IPS-20b (cell line): Measurements from ENCODE around the gene KLK11.

Source experiments
- H3K27ac ChIP-seq: one replicate; pipeline ENCODE4 v1.5.1; 2013; ENCODE audit warnings: low read length
- H3K27me3 ChIP-seq: 2 replicates; pipeline ENCODE4 v1.6.1; 2013; ENCODE audit warnings: mild to moderate bottlenecking, low read length, inconsistent platforms; ENCODE audit not compliant: insufficient read depth
- H3K36me3 ChIP-seq: 2 replicates; pipeline ENCODE4 v1.6.1; 2013; ENCODE audit warnings: low read depth, mild to moderate bottlenecking, inconsistent platforms, low read length, moderate library complexity; ENCODE audit not compliant: insufficient read depth
- H3K4me1 ChIP-seq: 2 replicates; pipeline ENCODE4 v1.6.1; 2013; ENCODE audit warnings: mild to moderate bottlenecking, control low read depth, inconsistent platforms, low read length, moderate library complexity; ENCODE audit not compliant: insufficient read depth
- H3K4me3 ChIP-seq: 2 replicates; pipeline ENCODE4 v1.5.1; 2013; ENCODE audit warnings: mild to moderate bottlenecking, low read length, inconsistent platforms
- H3K9ac ChIP-seq: 2 replicates; pipeline ENCODE4 v1.6.1; 2013; ENCODE audit warnings: low read depth, mild to moderate bottlenecking, inconsistent platforms, low read length, moderate library complexity
- H3K9me3 ChIP-seq: 2 replicates; pipeline ENCODE4 v1.6.1; 2013; ENCODE audit warnings: mild to moderate bottlenecking, low read depth, low read length, inconsistent platforms; ENCODE audit not compliant: insufficient read depth

KLK11 gene

DNA sequence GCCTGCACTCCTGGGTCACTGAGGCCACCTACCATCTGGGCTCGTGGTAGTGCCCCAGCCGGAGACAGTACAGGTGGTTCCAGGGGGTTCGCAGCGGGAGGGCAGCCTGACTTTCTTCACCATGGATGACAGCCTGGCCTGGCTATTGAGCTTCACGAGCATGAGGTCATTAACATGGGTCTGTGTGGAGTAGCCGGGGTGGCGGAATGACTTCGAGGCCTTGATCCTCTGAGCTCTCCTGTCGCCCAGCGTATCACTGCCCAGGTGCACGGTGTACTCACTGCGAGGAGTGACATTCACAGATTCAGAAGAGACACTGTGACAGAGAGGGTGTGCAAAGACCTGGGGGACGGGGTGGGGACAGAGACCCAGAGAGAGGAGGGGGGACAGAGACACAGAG, 46.2 kb downstream of the KLK11 start:
- peaks cover 7% of the 10 kb centered on the region; the same call in 1 of the 2 replicates for H3K27me3 ChIP-seq
- H3K4me3 ChIP-seq, result no peak overlapping the region
- H3K27ac ChIP-seq, result no peak overlapping the region
- H3K36me3 ChIP-seq, result no peaks in the 10 kb centered on the region
- H3K9ac ChIP-seq, result no peak overlapping the region
- no peaks in the 10 kb centered on the region for H3K4me1 ChIP-seq
- H3K9me3 ChIP-seq, result peaks cover 5% of the 10 kb centered on the region; the same call in 1 of the 2 replicates

DNA sequence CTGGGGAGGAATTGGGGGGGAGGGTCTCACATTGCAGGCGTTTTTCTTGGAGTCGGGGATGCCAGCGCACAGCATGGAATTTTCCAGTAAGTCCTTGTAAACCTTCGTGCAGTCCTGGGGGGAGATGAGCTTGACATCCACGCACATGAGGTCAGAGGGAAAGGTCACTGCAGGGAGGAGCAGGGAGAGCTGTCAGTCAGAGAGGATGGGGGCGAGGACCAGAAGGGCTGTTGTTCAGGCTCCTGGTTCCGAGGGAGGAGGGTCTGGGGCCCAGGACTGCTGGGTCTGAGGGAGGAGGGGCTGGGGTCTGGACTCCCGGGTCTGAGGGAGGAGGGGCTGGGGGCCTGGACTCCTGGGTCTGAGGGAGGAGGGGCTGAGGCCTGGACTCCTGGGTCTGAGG, 46.7 kb downstream of the KLK11 start:
- Histone ChIP-seq H3K36me3 (no peaks in the 10 kb centered on the region), H3K9me3 (peaks cover 5% of the 10 kb centered on the region; the same call in 1 of the 2 replicates), H3K27ac (no peak overlapping the region), H3K4me3 (no peak overlapping the region), H3K4me1 (no peaks in the 10 kb centered on the region), H3K9ac (no peak overlapping the region), H3K27me3 (peaks cover 7% of the 10 kb centered on the region; the same call in 1 of the 2 replicates)

DNA sequence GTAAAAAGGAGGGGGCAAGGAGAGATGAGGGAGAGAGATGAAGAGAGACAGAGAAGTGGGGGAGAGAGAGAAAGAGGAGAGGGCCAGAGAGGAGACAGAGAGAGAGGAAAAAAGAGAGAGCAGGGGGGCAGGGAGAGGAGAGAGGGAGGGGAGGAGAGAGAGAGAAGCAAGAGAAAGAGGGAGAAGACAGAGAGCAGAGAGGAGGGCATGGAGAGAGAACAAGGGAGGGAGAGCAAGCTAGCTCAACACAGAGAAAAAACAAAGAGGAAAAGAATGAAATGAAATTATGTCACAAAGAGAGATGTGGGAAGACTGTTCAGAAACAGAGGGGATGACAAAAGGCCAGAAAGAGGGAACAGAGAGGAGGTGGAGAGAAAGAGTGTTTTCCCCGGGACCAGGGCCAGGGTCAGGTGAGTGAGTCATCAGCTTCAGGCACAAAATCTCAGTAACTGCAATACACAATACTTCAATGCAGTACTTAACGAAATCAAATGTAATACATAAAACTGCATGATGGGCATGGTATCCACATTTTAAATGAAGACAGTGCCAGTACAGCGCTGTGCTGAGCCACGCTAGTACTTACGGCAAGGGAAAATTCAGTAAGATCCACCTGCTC, 47.5 kb downstream of the KLK11 start:
- Histone ChIP-seq H3K4me3 (no peak overlapping the region), H3K27me3 (peaks cover 4% of the 10 kb centered on the region; the same call in 1 of the 2 replicates), H3K9ac (no peak overlapping the region), H3K27ac (no peak overlapping the region), H3K36me3 (no peaks in the 10 kb centered on the region), H3K9me3 (peaks cover 5% of the 10 kb centered on the region; the same call in 1 of the 2 replicates), H3K4me1 (no peaks in the 10 kb centered on the region)

DNA sequence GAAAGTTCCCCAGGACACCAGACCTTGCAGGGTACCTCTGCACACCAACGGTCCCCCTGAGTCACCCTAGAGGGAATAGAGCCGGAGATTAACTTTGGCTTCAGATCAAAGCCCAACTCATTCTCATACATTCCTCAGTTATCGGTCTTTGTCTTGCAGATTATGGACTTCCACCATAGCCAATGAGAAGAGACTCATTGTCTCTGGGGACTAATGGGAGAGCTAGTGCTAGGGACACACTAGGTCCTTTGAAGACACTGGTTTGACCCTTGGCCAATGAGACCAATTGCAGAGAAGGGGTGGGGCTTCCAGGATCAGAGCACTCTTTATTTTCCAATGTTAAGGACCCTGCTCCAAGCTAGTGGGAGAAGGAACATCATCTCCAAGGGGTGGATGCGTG, 48.8 kb downstream of the KLK11 start:
- Histone ChIP-seq H3K4me1 (no peaks in the 10 kb centered on the region), H3K4me3 (no peak overlapping the region), H3K27ac (no peak overlapping the region), H3K9me3 (peaks cover 5% of the 10 kb centered on the region; the same call in 1 of the 2 replicates), H3K36me3 (no peaks in the 10 kb centered on the region), H3K9ac (no peak overlapping the region), H3K27me3 (no peaks in the 10 kb centered on the region)

DNA sequence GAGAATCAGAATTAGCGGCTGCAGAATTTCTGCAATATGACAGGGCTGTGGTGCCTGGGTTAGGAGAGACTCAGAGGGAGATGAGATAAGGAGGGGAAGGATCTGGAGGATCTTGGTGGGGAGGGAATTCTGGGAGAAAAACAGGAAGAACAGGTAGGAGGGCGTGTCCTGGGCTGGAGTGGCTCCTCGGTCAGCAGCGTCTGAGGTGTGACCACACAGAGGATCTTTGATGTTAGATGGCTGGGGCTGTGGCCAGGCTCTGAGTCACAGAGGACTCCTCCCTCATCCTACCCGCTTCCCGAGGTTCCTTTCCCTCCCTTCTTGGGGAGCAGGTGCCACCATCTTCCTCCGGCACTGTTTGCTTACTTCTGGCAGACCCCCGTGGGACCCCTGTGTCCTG, 50.6 kb downstream of the KLK11 start:
- Histone ChIP-seq H3K4me1 (no peaks in the 10 kb centered on the region), H3K4me3 (no peak overlapping the region), H3K27me3 (no peaks in the 10 kb centered on the region), H3K27ac (no peak overlapping the region), H3K9me3 (peaks cover 5% of the 10 kb centered on the region; the same call in 1 of the 2 replicates), H3K36me3 (no peaks in the 10 kb centered on the region), H3K9ac (no peak overlapping the region)

DNA sequence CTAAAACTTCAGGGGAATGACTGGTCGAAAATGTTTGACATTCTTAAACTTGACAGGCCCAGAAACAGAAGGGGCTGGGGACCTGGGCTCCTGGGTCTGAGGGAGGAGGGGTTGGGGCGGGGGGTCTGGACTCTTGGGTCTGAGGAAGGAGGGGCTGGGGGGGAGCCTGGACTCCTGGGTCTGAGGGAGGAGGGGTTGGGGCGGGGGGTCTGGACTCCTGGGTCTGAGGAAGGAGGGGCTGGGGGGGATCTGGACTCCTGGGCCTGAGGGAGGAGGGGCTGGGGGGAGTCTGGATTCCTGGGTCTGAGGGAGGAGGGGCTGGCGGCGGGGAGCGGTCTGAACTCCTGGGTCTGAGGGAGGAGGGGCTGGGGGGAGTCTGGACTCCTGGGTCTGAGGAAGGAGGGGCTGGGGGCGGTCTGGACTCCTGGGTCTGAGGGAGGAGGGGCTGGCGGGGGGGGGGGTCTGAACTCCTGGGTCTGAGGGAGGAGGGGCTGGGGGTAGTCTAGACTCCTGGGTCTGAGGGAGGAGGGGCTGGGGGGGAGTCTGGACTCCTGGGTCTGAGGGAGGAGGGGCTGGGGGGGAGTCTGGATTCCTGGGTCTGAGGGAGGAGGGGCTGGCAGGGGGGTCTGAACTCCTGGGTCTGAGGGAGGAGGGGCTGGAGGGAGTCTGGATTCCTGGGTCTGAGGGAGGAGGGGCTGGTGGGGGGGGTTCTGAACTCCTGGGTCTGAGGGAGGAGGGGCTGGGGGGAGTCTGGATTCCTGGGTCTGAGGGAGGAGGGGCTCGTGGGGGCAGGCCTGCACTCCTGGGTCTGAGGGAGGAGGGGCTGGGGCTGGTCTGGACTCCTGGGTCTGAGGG, 51.5 kb downstream of the KLK11 start:
- Histone ChIP-seq H3K36me3 (no peaks in the 10 kb centered on the region), H3K9ac (no peak overlapping the region), H3K4me3 (no peak overlapping the region), H3K4me1 (no peaks in the 10 kb centered on the region), H3K27me3 (no peaks in the 10 kb centered on the region), H3K9me3 (peaks cover 5% of the 10 kb centered on the region; the same call in 1 of the 2 replicates), H3K27ac (no peak overlapping the region)

DNA sequence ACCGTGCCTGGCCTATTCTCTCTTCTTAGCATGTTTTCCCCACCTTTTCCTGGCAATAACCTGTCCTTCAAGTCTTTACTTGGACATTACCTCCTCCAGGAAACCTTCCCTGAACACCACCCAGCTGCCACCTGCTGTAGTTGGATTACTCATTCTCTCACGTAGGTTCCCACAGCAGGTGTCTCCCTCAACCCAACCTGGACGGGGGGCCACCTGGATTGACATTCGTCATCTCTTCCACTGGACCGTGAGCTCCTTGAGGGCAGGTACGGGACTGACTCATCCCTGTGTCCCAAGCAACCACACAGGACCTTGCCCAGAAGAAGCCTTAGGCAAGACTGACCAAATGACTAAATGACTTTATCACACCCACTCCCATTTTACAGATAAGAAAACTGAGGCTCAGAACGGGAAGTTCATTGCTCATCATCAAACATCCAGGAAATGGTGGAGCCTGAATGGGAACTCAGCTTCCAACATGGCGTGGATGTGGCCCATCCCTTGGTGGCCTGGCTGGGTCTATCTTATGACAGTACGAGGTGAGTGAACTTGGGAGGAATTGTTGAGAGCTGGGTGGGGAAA, 53.5 kb downstream of the KLK11 start:
- no peak overlapping the region for H3K4me3 ChIP-seq
- no peaks in the 10 kb centered on the region for H3K4me1 ChIP-seq
- H3K27me3 ChIP-seq, result no peaks in the 10 kb centered on the region
- no peak overlapping the region for H3K9ac ChIP-seq
- H3K27ac ChIP-seq, result no peak overlapping the region
- H3K9me3 ChIP-seq, result peaks cover 5% of the 10 kb centered on the region; the same call in 1 of the 2 replicates
- H3K36me3 ChIP-seq, result no peaks in the 10 kb centered on the region
